GM21717 (cell line): ENCODE results near the gene NFIC.
"Not testable (repeated sequence)": the region's sequence is repeated elsewhere in the genome, so short reads cannot be mapped to it uniquely, and the experiment has no call there.

ENCODE experiments used
- ATAC-seq: cut with Tn5 transposase; IDR thresholded peaks from one replicate; pipeline ENCODE4 v1.9.1; 2021; ENCODE audit warnings: mild to moderate bottlenecking, moderate library complexity; ENCODE audit not compliant: unreplicated experiment

Gene NFIC

DNA sequence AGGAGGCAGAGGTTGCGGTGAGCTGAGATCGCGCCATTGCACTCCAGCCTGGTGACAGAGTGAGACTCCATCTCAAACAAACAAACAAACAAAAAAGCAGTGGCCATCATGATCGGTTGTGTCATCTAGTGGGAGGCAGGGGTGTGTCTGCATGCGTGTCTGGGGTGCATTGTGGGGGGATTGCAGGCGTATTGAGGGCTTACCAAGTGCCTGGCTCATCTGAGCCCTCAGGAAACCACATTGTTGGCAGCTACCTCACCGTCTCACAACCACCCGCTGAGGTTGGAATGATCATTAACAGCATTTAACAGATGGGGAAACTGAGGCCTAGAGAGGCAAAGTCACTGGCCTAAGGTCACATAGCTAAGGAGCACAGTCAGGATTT, 30.5 kb downstream of the NFIC start:
- ATAC-seq, result no peak

DNA sequence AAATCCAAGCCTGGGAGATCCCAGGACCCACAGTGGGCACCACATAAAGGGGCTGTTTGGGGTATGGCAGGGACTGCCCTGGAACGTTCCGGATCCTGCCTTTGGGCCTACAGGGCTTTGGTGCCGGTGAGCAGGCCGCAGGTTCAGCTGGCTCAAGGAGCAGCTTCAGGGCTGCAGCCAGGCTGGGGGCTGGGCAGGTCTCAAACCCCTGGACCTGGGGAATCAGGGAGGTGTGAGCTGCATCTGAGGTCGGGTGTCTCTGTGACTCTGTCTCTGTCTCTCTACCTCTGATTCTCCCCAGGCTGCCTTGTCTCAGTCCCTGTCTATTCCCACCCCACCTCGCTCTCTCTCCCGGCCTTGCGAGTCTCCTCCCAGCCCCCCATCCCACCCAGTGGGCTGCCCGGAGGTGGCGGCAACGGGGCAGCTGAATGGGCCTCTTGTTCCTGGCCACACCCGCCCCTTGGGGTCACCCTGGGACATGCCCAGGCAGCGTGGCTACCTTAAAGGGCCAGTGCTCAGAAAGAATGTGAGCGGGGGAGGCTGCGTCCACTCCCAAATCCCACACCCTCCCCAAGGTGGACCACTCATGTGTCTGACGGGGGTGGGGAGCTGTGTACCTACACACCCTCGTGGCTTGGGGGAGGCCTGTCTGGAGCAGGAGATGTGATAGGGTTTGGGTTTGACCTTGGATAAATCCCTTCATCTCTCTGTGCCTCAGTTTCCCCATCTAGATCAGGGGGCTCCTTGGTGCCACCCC, 31.1 kb downstream of the NFIC start:
- ATAC-seq, result no peak

DNA sequence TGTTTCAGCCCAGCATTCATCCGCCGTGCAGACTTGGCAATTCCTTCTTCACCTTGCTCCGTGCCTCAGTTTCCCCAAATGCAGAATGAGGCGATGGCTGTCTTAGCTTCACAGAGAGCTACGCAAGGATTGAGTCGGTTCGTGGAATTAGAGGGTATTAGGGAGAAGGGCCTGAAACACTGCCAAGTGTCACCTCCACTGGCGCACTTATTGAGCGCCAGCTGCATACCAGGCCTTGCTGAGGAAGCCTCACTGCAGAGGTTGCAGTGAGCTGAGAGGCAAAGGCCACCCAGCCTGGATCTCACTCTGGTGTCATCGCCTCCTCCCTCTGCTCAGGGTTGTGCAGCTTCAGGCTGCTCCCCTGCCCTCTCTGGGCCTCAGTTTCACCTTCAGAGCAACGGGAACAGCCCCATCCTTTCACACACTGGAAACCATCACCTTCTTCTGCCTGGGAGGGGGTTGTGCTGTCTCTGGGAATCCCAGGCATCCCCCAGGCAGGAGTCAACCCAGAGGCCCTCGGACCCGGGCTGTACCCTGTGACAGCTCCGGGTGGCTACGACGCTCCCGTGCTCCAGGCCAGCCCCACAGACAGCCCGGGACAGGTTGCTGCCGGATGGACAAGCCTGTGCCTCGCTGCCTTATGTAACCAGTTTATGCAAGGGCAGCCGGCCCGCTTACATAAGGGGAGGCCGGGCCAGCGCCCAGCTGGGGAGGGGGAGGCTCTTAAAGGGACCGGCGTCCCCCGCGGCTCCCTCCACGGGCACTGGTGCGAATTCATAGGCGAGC, 31.9 kb downstream of the NFIC start:
- no peak for ATAC-seq

DNA sequence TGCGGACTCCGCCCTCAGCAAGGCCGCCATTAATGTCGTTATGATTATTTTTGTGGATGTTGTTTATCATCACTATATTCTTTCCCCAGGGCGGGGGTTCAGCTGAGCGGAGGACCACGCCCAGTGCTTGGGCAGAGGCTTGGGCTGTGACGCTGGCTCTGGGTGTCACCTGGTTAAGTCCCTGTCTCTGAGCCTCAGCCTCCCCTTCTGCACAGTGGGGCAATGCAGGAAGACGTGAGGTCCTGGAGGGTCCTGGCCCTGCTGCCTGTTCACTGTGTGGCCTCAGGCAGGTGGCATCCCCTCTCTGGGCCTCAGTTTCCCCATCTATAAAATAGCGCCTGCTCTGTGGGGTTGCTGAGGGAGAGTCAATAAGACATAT, 32.5 kb downstream of the NFIC start:
- no peak for ATAC-seq

DNA sequence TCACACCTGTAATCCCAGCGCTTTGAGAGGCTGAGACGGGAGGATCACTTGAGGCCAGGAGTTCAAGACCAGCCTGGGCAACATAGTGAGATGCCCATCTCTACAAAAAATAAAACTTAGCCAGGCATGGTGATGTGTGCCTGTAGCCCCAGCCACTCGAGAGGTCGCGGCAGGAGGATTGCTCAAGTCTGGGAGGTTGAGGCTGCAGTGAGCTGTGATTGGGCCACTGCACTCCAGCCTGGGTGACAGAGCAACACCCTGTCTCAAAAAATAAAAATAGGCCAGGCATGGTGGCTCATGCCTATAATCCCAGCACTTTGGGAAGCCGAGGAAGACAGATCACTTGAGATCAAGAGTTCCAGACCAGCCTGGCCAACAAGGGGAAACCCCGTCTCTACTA, 32.9 kb downstream of the NFIC start:
- ATAC-seq, result not testable (repeated sequence)

DNA sequence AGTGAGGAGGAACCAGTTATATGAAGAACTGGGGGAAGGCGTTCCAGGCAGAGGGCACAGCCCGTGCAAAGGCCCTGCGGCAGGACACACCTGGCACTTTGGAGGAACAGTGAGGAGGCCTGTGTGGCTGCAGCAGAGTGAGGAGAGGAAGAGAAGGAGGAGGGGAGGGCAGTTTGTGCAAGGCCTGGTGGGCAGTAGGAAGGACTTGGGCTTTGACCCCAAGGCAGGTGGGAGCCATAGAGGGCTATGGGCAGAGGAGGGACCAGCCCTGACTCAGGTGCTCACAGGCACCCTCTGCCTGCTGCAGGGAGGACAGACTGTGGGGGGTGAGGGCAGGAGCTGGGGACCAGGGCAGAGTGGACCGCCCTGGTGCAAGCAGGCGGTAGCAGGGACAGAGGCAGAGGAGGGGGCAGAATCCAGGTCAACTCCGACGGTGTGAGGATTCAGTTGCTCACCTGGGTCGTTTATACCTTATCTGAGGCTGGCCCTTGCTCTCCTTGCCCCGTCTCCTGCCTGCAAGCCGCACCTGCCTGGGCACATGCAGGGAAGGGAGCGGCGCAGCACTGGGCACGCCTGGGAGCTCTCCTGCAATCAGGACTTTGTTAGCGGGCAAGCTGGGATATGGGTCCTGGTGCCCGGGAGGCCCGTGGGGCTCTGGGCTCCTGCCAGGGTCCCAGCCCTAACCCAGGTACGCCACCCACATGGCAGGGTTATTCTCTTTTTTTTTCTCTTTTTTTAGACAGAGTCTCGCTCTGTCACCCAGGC, 34.8 kb downstream of the NFIC start:
- ATAC-seq, result no peak

DNA sequence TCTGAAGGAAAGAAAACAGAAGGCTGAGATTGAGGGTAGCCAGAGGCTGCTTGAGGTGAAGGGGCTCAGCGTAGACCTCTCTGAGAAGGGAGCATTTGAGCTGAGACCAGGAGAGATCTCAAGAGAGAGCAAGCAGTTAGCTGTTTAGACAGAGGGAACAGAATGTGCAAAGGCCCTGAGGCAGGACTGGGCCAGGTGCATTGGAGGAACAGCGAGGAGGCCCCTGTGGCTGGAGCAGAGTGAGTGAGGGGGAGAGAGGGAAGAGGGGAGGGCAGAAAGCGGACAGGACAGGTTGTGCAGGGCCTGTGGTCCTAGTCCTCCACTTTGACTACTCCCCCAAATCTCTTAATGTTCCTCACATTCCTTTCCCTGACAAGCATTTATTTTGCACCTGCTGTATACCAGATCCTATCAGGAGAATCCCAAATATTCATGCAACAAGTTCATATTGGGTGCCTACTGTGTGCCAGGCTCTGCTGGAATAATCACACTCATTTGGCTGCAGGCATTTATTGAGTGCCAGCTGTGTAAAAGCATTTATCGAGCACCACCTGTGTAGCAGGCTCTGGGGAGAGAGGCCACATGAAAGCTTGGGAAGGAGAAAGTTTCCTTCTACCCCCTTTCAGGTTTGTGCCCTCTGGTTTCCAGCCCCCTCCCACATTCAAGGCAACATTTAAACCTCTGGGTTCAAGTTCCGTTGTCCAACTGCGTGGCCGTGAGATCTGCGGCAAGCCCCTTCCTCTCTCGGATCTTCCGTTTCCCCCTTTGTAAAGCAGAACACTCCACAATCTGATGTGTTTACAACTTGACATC, 36.5 kb downstream of the NFIC start:
- no peak for ATAC-seq

DNA sequence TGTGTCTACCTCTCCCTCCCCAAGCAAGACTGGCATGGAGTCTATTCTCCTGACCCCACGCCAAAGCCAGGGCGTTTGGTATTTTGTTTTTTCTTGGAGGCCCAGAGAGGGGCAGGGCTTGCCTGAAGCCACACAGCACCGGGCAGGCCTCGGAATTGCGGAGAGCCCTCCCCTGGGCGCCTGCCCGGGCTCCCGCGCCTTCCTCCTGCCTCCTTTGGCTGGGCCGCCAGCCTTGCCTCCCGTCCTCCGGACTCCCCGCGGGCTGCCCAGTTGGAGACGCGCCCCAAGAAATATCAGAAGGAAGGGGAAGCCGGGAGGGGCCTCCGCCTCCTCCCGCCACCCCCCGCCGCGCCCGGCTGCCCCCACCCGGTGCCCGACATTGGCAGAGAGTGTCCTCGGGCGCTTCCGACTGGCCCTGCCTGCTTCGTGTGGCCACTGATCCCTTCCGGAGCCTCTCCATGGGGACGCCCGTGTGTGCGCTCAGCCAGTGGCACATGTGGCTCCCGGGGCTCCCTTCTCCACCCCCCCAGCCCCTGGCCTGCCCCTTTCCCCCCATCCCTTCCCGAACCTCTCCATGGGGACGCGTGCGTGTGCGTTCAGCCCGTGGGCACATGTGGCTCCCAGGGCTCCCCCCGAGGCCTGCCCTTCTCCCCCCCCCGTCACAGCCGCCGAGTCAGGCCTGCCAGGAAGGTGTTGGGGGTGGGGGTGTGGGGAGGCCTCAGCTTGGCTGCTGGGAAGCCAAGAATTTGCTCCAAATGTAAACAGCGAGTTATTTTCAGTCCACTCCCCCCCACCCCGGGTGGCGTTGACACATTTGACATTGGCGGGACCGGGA, 37.3 kb downstream of the NFIC start:
- ATAC-seq, result no peak

DNA sequence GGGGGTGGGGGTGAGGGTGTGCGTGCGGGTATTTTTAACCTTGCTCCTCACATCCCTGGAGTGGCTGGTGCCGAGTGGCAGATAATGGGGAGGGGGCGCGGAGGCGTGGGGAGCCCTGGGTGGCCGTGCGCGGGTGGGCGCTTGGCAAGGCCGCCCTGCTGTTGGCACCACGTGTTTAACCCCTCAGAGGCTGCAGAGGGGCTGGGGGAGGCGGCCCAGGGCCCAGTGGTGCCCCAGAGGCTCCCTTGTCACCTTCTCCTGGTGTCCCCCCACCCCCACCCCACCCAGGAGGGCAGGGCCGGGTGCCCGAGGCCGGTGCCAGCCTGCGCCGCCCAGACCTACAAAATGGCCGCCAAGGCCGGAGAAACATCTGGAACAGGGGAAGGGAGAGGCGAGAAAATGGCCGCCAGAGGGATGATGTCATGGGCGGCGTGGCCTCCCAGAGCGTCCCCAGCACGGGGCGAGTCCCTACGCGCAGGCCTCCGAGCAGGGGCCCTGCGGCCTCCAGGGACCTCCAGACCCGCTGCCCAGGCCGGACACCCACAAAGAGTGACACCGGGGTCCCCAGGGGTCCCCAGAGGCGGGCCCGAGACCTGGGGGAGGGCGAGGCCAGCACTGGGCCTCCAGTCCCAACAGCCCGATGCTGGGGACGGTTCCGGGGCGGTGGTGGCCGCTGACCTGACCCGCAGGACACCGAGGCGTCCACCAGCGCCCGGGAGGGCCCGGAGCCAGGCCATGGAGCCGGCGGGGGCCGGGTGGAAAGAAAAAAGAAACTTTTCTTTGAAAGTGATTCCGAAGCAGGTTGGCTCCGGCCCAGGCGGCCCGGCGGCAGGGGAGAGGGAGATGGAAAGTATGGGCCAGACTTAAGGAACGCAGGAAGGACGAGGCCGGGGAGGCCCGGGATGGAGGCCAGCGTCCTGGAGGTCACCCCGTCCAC, 38.2 kb downstream of the NFIC start:
- no peak for ATAC-seq

DNA sequence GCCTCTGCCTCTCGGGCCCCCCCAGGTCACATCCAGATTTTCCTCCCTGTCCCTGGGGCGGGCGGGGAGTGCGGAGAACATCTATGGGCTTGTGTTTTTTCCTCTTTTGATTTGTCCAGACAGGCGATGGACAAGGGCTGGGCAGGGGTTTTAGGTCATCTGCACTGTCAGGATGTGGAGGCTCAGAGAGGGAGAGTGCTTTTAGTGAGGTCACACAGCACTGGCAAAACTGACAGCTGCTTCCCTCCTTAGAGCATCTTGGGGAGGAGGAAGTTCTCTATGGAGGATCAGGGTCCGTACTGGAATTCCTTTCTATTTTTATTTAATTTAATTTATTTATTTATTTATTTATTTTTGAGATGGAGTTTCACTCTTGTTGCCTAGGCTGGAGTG, 38.9 kb downstream of the NFIC start:
- no peak for ATAC-seq

DNA sequence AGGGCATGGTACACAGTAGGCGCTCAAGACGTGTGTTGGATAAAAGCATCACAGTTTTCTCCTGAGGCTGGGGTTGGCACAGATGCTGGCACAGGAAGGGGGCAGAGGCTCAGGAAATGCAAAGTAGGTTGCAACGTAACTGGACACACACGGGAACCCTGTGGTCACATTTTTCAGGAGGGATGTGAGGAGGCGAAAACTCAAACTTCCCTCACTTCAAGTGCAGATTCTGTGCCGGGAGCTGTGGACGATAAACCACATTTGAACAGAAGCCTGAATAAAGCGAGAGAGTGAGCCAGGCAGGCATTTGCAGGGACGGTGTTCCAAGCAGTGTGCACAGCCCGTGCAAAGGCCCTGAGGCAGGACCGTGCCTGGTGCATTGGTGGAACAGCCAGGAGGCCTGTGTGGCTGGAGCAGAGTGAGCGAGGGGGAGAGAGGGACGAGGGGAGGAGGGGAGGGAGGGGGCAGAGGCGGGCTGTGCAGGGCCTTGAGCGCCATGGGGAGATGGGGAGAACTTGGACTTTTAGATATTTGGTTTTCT, 40.3 kb downstream of the NFIC start:
- no peak for ATAC-seq

DNA sequence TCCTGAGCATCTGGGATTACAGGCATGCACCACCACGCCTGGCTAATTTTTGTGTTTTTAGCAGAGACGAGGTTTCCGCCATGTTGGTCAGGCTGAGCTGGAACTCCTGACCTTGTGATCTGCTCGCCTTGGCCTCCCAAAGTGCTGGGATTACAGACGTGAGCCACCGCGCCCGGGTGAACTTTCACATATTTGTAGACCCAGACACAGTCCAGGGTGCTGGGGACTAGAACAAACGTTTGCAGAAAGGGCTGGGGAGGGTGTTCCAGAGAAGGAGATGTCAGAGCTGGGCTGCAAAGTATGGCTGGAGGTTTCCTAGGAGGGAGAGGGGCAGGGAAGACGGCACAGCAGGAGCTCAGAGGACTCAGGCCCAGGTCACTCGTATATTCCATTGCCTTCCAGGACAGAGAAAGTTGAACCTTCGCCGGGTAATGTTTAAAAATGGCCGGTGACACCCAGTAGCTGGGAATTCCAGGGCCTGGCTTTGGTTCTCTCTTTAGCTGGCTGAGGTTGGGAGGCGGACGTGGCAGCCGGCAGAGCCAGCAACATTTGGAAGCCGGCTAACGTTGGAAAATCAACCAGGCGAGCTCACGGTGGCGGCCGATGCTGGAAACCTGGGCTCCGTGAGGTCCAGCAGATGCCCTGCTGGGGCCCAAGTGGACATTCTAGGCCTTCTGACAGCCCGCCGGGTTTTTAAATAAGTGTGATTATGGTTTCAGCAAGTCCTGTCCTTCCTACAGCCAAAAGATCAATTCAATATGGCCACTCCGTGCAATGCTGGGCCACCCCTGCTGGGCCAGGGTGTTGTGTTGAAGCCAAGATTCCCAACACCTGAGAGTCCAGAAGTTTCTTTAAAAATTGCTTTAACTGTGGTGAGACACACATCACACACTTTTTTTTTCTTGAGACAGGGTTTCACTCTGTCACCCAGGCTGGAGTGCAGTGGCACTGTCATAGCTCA, 41.5 kb downstream of the NFIC start:
- no peak for ATAC-seq

DNA sequence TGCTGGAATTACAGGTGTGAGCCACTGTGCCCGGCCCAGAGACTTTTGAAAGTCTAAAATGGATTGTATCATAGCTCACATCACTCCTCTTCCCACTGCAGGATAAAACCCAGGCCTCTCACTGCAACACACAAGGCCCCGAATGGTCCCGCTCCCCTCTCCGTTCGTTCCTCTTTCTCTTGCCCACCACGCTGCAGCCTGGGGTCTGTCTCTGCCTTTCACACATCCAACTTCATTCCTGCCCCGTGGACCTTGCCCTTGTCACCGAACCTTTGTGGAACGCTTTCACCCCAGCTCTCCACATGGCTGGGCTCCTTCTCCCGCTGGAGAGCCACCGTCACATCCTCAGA, 42.6 kb downstream of the NFIC start:
- no peak for ATAC-seq

DNA sequence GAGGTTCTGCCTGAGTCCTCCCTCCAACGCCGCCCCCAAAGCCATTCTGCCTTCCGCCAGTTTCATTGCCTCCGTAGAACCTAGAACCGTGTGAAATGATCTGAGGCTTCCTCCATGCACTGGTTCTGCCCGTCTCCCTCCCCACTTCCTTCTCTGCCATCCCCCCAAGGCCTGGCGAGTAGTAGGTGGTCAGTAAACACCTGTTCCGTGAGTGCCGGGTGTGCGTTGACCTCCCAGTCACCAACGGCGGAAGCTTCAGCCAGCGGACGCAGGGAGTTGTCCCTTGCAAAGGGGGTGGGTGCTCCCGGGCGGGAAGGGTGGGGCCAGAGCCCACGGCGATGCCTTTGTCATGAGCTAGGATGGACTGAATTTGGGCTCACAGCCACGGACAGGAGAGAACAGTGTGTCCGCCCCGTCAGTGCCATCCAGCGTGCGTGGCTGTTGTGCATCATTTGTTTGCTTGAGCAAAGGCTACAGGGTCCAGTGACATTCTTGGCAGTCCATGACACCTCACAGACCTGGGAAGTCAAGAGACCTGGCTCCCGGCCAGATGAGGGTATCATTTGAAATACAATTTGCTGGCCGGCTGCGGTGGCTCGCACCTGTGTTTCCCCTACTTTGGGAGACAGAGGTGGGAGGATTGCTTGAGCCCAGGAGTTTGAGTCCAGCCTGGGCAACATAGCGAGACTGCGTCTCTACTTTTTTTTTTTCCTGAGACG, 43.1 kb downstream of the NFIC start:
- no peak for ATAC-seq

DNA sequence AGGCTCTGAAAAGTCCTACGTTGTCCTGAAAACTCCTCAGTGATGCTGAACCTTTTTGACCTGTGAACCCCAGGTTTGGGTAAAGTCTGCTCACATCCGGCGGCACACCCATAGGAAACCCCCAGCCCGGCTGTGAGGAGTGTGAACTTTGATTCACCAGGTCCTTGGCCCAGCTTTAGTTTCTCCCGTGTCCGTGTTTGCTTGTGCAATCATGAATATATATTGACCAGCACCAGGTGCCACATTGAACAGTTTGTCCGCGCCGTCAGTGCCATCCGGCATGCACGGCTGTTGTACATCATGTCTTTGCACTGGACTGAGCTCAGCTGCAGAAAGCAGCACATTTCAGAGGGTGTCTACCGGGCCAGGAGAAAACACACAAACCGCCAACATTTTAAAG, 45.3 kb downstream of the NFIC start:
- ATAC-seq, result no peak

DNA sequence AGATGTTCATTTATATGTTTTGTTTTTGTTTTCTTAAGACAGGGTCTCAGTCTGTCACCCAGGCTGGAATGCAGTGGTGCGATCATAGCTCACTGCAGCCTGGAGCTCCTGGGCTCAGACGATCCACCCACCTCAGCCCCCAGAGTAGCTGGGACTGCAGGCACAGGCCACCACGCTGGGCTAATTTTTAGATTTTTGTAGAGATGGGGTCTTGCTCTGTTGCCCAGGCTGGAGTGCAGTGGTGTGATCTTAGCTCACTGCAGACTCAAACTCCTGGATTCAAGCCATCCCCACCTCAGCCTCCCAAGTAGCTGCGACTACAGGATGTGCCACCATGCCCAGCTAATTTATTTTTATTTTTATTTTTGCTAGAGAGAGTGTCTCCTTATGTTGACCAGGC, 45.7 kb downstream of the NFIC start:
- ATAC-seq, result no peak

DNA sequence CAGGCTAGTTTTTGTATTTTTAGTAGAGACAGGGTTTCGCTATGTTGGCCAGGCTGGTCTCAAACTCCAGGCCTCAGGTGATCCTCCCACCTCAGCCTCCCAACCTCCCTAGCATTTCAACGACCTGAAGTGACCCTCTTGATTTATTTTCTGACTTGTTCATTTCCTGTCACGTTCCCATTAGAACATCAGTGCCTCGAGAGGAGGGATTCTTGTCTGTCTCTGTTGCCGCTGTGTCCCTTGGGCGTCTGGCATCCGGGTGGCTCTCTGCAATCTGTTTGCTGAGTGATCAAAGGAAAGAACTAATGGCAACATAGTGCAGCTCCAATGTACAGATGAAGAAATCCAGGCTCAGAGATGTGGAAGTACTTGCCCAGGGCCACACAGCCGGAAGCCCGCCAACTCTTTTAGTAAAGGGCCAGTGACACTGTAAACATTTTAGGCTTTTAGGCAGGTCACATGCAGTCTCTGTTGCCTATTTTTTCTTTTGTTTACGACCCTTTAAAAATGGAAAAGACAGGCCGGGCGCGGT, 47.5 kb downstream of the NFIC start:
- no peak for ATAC-seq
